Measurements from ENCODE around the gene MDM2.

Gene MDM2

GRCh38 chr12:68807576-68808387 lies at the start of gene MDM2:
TSS of gene MDM2 (plus strand) at chr12:68808177. CDS start at chr12:68808478, 301 bp downstream.
- peak; percentile 86 to 90 for DNase-seq (ENCODE audit: low read depth in 2 of 2)

DNA sequence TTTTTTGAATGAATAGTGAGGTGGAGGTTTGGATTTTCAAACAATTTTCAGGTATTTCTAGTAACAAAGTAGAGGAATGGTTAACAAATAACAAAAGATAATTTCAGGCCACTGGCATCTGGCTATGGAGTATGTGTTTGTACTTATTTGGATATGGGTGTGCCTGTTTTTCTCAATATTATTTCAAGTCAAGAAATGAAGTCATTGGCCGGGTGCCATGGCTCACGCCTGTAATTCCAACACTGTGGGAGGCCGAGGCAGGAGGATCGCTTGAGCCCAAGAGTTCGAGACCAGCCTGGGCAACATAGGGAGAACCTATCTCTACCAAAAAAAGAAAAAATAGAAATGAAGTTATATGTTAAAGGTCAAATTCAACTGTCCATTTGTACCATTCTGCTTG lies 48.1 kb upstream of the MDM2 start:
- DNase-seq (ENCODE audit: low read depth in 2 of 2): no peak

- no peak for DNase-seq (ENCODE audit: low read depth in 2 of 2)
Measured at GRCh38 chr12:68760806-68761441, 47.1 kb upstream of the MDM2 start.

- no peak for DNase-seq (ENCODE audit: low read depth in 2 of 2)
Measured at GRCh38 chr12:68761442-68761812, 46.5 kb upstream of the MDM2 start.

DNA sequence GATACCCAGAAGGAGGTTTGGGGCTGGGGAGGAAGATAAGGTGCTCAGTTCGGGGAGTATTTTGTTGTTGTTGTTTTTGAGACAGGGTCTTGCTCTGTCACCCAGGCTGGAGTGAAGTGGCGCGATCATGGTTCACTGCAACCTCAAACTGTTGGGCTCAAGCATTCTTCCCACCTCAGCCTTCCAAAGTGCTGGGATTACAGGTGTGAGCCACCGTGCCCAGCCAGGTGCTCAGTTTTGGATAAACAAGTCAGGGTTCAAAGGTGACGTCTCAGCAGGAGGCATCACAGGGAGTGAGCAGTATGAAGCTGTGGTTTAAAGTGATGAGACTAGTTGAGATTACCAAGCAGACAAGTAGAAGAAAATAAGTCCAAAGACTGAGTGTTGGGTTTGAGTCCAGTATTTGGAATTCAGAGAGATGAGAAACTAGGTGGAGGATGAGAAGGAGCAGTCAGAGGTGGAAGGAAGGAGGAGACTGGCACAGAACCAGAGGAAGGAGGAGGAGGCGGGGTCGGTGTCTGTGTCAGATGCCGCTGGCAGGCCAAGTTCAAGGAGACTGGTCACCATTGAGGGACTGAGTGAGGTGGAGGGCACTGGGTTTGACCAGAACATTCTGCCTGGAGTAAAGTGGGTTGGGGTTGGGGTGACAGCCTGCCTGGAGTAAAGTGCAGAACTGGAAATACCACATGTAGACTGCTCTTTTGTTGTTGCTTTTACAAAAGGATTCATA lies 45.9 kb upstream of the MDM2 start:
- no peak for DNase-seq (ENCODE audit: low read depth in 2 of 2)

DNA sequence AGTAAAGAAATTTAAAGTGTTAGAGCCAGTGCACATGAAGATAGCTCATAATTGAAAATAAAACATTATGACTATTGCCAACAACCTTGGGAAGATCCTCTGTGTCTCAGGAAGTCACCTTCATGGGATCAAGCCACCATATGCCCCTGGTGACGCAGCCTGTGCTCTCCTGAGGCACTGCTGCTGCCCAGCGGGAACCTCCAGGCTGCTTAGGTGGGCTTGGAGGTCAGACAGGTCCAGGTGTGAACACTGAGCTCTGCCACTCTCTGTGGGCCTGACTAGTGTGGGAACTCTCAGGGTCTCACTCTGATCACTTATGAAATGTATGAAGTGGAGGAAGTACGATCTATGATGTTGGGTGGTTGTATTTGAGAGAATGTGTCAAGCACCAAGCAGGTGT lies 45.3 kb upstream of the MDM2 start:
- no peak for DNase-seq (ENCODE audit: low read depth in 2 of 2)

- DNase-seq (ENCODE audit: low read depth in 2 of 2): no peak
Measured at GRCh38 chr12:68765696-68766095, 42.3 kb upstream of the MDM2 start.

- no peak for DNase-seq (ENCODE audit: low read depth in 2 of 2)
Measured at GRCh38 chr12:68766646-68767045, 41.3 kb upstream of the MDM2 start.

GRCh38 chr12:68767191-68767590 lies 40.8 kb upstream of the MDM2 start:
- DNase-seq (ENCODE audit: low read depth in 2 of 2): no peak

- DNase-seq (ENCODE audit: low read depth in 2 of 2): no peak
Measured at GRCh38 chr12:68768431-68768939, 39.5 kb upstream of the MDM2 start.

DNA sequence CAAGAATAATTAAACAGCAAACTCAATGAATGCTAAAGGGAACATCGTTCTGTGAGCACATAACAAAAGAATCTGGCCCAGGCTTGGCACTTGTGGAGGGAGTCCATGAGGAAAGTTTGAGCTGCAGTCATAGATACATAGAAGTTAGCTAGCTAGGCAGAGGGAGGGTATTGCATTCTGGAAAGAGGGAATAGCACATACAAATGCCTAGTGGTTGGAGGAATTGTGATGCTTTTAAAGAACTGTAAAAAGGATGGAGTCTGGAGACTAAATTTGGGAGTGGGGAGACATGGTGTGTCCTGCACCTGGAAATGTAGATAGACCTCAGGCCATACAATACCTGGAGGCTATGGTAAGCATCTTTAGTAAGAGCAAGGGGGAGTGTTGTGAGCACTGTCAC lies 38.0 kb upstream of the MDM2 start:
- DNase-seq (ENCODE audit: low read depth in 2 of 2): no peak

DNA sequence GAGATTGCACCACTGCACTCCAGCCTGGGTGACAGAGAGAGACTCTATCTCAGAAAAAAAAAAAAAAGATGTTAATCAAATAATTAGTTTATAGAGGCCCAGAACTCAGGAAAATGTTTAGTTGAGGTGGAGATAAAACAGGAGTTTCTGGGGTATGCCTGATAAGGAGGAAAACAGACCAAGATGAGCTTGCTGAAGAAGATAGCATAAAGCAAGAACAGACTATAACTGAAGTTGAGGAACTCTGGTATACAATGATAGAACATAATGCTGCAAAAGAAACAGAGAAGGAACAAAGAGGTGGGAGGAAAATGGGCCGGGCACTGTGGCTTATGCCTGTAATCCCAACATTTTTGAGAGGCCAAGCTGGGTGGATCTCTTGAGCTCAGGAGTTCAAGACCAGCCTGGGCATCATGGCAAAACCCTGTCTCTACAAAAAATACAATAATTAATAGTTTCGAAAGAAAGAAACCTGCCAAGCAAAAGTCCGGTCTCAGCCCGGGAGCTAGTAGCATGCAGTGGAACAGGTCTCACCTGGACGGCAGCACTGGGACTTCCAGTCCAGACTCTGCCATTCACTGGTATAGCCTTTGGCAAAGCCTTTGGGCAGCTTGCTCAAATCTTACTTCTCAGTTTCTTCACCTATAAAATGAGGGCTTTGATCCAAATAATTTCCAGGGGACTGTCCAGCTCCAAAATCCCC lies 36.6 kb upstream of the MDM2 start:
- no peak for DNase-seq (ENCODE audit: low read depth in 2 of 2)

- DNase-seq (ENCODE audit: low read depth in 2 of 2): no peak
Measured at GRCh38 chr12:68772714-68773113, 35.3 kb upstream of the MDM2 start.

GRCh38 chr12:68773582-68773981 lies 34.4 kb upstream of the MDM2 start:
- DNase-seq (ENCODE audit: low read depth in 2 of 2): no peak

DNA sequence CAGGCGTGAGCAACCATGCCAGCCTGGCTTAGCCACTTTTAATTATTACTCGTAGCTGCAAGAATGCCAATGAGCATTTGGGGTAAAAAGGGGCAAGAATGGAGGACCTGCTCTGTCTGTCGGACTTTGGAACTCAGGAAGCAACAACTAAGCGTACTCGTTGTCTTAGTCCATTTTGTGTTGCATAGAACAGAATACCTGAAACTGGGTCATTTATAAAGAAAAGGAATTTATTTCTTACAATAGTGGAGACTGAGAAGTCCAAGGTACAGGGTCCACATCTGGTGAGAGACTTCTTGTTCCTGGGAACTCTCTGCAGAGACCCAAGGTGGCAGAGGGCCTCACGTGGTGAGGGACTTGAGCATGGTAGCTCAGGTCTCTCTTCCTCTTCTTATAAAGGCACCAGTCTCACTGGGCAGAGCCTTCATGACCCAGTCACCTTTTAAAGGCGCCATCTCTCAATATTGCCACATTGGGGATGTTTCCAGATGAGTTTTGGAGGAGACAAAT lies 32.8 kb upstream of the MDM2 start:
- DNase-seq (ENCODE audit: low read depth in 2 of 2): no peak

DNA sequence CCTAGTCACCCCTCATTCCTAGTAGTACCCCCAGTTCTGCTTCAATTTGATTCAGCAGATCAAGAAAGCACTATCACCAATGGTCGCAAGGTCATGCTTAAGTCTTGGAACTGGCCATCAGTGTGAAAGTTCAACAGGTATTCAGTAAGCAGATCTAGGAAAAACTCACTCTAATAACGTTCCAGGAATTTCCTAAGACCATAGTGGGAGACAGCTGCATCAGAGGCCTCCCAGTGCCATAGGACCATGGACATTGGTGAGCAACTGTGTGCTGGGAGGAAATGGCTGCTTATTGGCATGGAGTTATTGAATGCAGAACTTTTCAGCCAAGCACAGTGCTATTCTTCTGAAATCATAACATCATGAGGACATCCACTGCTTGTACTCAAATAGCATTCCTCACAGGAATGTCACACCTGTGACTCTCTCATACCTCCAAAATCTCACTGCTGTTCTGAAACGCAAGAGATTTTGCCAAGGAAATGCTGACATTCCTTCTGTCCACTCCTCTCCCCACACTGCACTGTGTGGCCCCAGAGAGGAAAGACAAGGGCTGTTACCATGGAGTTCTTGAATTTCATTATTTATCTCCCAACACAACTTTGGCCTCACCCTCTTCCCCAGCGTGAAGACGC lies 30.9 kb upstream of the MDM2 start:
- no peak for DNase-seq (ENCODE audit: low read depth in 2 of 2)

- no peak for DNase-seq (ENCODE audit: low read depth in 2 of 2)
Measured at GRCh38 chr12:68779280-68779679, 28.7 kb upstream of the MDM2 start.

DNA sequence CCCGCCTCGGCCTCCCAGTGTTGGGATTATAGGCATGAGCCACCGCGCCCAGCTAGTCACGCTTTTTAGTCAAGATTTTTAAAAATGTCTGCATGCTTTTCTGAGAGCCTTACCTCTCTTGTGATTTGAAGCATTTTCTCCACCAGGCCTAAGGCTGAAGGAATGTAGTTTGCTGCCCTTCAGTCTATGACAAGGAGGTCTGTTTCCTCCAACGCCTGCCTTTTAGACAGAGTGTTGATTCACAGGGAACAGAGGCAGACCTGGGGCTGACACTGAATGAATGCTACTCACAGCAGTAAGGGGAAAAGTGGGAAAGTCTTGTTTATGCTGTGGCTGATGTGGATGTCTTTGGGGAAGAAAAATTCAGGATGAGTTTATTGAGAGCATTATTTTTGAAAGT lies 27.2 kb upstream of the MDM2 start:
- no peak for DNase-seq (ENCODE audit: low read depth in 2 of 2)

DNA sequence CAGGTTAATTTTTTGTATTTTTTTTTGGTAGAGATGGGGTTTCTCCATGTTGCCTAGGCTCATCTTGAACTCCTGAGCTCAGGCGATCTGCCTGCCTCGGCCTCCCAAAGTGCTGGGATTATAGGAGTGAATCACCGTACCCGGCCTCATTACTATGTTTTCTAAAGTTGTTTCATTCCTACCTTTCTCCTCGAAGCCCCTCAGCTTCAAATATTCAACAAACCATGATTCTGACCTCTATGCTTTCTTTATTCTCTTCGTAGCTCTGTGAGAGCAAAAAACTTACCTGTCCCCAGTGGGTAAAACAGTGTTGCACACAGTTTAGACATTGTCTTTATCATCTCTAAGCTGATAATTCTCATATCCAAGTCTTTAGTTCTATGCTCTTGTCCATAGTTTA lies 26.2 kb upstream of the MDM2 start:
- no peak for DNase-seq (ENCODE audit: low read depth in 2 of 2)

DNA sequence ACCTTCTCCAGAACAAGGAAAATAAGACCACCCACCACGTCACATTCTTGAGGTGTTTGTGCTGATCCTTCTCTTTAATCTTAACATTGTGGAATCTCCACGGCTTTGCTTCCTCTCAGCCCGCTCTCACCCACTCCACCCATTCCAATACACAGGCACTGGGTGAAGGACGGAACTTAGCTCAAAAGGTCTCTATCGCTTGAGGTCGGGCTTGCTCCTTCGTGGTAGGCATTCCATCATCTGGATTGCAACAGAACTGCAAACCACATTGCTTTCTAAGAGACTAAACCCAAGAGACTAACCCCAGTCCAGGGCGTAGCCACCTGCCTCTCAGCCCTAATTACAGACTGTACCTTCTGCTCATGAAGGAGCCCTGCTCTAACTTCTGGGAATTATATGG lies 24.0 kb upstream of the MDM2 start:
- DNase-seq (ENCODE audit: low read depth in 2 of 2): no peak

- DNase-seq (ENCODE audit: low read depth in 2 of 2): no peak
Measured at GRCh38 chr12:68785358-68785757, 22.6 kb upstream of the MDM2 start.
